GM19463 (cell line): Measurements from ENCODE around the gene DNAJC5.
"Not testable (repeated sequence)": the region's sequence is repeated elsewhere in the genome, so short reads cannot be mapped to it uniquely, and the experiment has no call there.

Experiments used
- ATAC-seq: cut with Tn5 transposase; IDR thresholded peaks from one replicate; pipeline ENCODE4 v1.9.1; 2021; ENCODE audit warnings: mild to moderate bottlenecking, moderate library complexity; ENCODE audit not compliant: unreplicated experiment

Gene DNAJC5

GRCh38 chr20:63952769-63953168 is 57.8 kb downstream of the DNAJC5 start:
- ATAC-seq: no peak

DNA sequence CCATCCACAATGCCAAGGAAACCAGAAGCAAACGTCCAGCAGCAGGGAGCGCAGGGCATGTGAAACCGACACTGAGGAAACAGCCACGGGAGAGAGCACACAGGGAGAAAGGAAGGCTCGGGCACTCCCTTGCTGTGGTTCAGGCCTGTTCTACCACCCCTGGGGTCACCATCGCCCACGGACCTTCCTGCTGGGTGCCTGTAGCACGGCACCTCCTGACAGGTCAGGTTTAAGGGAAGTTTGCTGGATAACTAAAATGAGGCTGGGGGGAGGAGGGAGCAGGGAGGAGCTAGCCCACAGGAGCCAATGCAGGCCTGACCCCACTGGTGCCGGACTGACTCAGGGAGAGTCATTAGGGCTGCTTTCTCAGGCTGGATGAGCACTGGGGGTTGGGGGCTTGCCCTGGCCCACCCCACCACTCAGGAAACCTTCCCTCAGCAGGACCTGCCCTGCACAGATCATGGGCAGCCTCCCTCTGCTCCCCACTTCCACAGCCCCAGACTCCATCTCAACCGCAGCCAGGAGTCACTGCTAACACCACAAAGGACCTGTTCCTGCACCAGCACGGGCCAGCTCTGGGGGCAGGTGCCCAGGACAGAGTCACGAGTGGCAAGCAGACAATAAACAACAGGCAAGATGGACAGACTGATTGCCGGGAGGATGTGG is 59.0 kb downstream of the DNAJC5 start:
- ATAC-seq: no peak

- ATAC-seq: peak; percentile 16
Observed at GRCh38 chr20:63955281-63955826, 60.4 kb downstream of the DNAJC5 start.

DNA sequence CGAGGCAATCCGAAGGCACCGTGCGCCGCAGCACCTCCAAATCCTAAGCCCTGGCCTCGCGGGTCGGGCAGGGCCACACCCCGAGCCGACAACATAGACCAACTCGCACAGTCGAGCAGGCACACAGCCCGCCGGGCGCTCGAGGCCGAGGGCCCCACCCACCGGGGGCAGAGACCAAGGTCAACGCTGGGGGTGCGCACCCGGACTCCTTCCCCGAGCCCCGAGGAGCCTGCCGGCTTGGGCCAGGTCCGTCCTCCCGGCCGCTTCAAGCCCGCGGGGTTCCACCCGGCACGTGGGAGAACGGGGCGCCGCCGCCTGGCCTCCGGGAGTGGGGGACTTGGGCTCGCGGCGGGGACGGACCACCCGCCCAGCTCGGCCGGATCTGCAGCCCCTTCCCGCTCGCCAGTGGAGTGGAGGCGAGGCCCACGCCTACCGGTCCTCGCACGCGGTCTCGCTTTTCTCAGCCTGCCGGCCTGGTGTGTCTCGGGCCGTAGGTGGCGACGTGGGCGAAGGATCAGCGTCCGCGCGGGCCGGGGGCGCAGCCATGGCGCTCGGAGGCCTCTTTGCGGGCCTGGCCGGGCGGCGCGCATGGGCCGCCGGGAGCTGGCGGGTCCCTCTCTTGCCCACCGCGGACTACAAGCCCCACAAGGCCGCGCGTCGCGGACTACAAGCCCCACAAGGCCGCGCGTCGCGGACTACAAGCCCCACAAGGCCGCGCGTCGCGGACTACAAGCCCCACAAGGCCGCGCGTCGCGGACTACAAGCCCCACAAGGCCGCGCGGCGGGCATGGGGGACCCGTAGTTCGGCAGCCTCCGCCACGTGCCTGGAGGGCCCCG is 61.1 kb downstream of the DNAJC5 start, which contains the start of gene UCKL1:
Gene UCKL1, minus strand, starts transcription at position 590 of the 837 bp plus-strand sequence. Its CDS starts 44 bp downstream, at position 546.
- peak; percentile 73 for ATAC-seq

DNA sequence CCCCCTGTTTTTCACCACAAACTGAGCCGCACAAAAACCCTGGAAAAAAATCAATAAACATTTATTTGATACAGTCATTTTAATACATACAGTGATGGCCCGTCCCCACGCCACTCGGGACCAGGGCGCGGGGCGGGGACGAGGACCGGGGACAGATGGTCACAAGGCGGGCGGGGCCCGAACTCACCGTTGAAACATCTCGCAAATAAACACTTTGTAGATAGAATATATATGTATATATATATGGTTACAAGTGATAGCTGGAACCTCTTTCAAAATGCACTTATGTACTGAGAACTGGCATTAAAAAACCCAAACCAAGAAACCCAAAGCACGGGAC is 61.7 kb downstream of the DNAJC5 start:
- ATAC-seq: no peak

GRCh38 chr20:63957004-63957689 is 62.2 kb downstream of the DNAJC5 start:
- no peak for ATAC-seq

- ATAC-seq: no peak
Observed at GRCh38 chr20:63957690-63958441, 62.9 kb downstream of the DNAJC5 start.

DNA sequence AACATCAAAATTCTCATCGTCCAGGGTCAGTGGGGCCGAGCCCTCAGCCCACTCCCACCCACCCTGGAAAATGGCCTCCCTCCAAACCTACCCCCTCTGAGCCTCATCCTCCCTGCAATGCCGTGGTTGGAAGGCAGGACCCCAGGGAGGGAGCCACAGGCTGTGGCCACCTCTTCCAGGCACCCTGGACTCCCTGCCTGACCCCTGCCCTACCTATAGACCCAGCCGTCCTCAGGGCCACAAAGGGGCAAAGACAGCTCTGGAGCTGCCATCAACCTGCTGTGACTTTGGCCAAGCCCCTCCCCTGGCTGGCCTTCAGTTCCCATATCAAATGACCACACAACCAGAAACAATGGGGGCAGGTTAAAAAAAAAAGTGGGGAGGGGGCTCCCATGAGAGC is 63.5 kb downstream of the DNAJC5 start:
- ATAC-seq: no peak

DNA sequence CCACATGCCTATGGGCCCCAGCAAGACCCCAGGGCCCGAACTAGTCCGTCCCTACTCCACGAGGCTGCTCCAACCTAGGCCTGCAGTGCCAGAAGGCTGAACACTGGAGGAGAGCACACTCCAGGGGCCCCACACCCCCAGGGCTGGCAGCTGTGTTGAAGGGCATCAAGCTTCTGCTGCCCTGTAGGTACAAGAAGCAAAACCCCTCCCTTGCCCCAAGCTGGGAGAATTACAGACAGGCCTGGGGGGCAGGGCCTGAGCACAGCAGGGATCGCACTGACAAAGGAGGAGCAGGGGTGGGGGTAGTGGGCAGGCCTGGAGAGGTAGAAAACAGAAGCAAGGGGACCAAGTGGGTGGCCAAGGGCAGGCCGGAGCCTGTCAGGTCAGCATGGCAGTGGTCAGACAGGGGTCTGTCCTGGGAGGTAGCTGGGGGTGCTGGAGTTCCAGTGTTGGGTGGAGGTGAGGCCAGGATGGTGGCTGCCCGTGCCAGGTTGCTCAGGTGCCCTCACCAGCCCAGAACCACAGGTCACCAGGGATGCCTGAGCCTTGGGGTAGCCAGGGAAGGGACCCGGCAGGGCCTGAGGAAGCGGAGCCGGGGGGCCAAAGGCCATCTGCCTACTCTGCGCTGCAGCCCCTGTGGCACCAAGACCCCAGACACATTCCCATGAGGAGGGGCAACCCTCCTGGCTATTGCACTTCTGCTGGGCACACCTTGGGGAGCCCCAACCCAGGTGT is 64.2 kb downstream of the DNAJC5 start:
- no peak for ATAC-seq

DNA sequence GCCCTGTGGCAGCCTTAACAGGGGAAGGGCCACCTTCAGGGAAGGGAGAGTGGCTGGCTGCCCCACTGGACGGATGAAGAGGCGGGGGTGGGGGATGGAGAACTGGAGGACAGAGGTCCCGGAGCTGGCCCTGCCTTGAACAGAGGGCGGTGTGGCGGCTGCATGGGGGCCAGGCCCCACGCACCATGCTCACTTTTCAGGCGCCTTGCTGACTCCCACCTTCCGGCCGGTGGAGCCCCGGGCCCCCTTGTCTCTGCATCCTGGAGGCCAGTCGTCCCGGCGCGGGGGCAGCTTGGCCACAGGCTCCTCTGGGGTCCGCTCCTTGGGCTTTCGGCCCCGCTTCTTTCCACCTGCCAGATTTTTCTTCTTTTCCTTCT is 64.8 kb downstream of the DNAJC5 start:
- no peak for ATAC-seq

- not testable (repeated sequence) for ATAC-seq
Observed at GRCh38 chr20:63960654-63961621, 66.0 kb downstream of the DNAJC5 start.

- no peak for ATAC-seq
Observed at GRCh38 chr20:63961664-63962425, 66.9 kb downstream of the DNAJC5 start.

GRCh38 chr20:63962426-63963347 is 67.8 kb downstream of the DNAJC5 start:
- ATAC-seq: no peak

DNA sequence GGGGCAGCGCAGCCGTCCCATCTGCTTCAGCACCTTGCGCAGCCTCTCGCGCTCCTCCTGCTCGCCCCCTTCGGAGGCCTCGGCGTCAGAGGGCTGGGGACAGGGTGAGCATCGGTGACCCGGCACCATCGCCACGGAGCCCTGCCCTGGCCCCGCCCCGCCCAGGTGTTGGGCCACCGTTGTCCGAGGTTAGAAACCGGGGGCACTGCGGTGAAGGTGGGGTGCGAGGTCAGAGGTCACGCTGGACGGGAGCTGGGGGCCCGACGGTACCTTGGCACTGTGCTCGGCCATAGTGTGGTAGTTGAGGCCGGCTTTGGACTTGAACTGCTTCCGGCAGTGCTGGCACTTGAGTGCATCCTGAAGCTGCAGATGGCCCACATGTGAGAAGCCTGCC is 68.4 kb downstream of the DNAJC5 start:
- no peak for ATAC-seq

GRCh38 chr20:63963784-63964301 is 68.9 kb downstream of the DNAJC5 start:
- ATAC-seq: no peak

DNA sequence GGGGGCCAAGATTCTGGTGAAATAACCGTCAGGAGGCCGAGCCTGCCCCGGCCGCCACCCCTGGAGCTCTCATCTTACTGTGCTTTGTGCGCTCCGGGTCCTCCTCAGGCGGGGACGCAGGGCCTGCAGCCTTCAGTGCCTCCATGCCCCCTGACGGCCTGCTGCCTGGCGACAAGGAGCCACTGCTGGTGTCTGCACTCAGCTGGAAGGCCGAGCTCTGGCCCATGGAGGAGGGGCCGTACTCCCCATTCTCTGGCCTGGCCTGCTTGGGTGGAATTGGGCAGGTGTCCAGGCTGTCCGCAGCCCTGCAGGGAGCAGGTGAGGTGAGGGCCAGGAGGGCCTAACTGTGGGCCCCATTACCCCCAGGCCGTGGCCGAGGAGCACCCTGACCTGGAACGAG is 69.5 kb downstream of the DNAJC5 start:
- ATAC-seq: no peak
